WTC11 (cell line): ENCODE measurements around the gene IGFN1. TPM values are rescaled to one million over a fixed set of nuclear protein-coding genes. Genes with fewer than 3 reads are reported as not detected.
A peak's percentile ranks its signal among the peaks of the same experiment; 100 is the strongest.

Experiments used
- ATAC-seq: fragments of 200-7000 bp; cut with Tn5 transposase; 2 replicates; pipeline ENCODE4 v1.10.0; 2021; ENCODE audit warnings: mild to moderate bottlenecking, moderate library complexity
- CTCF ChIA-PET: fragments of 300-600 bp; sonication (Branson Sonifier 250); formaldehyde crosslinking; loops from one replicate; lab custom pipeline; 2021; ENCODE audit warnings: antibody characterized with exemption; lab: Charles Lee
- POLR2A ChIA-PET: fragments of 350-600 bp; sonication (Branson Sonifier 250); formaldehyde crosslinking; loops from one replicate; lab custom pipeline; 2021; ENCODE audit warnings: antibody characterized with exemption; lab: Charles Lee
- DNase-seq: peaks from one replicate; pipeline ENCODE4 v3.0.0; 2021; ENCODE audit warnings: low spot score
- H3K27ac Mint-ChIP-seq: 2 replicates; pipeline ENCODE4 v1.8.0; 2021; ENCODE audit warnings: mixed read lengths
- H3K27me3 Mint-ChIP-seq: 2 replicates; pipeline ENCODE4 v1.8.0; 2021; ENCODE audit warnings: low read depth, mild to moderate bottlenecking, moderate library complexity, mixed read lengths
- H3K36me3 Mint-ChIP-seq: 2 replicates; pipeline ENCODE4 v1.8.0; 2021; ENCODE audit warnings: mixed read lengths
- H3K4me1 Mint-ChIP-seq: 2 replicates; pipeline ENCODE4 v1.8.0; 2022; ENCODE audit warnings: mixed read lengths
- H3K4me3 Mint-ChIP-seq: 2 replicates; pipeline ENCODE4 v1.8.0; 2021; ENCODE audit warnings: mild to moderate bottlenecking, moderate library complexity, mixed read lengths
- H3K9me3 Mint-ChIP-seq: 2 replicates; pipeline ENCODE4 v1.8.0; 2021; ENCODE audit warnings: mixed read lengths
- ATF1 ChIP-seq: sonication (generic); formaldehyde crosslinking; IDR thresholded peaks from 2 replicates; pipeline ENCODE4 v1.8.1; 2023; ENCODE audit warnings: mild to moderate bottlenecking, moderate library complexity, missing genetic modification reagents
- ETV6 ChIP-seq: sonication (generic); formaldehyde crosslinking; IDR thresholded peaks from 2 replicates; pipeline ENCODE4 v1.8.1; 2022; ENCODE audit warnings: mild to moderate bottlenecking, missing genetic modification reagents
- IRF2 ChIP-seq: sonication (generic); formaldehyde crosslinking; IDR thresholded peaks from 2 replicates; pipeline ENCODE4 v1.8.0; 2022; ENCODE audit warnings: low read depth, missing genetic modification reagents, borderline replicate concordance
- RORB ChIP-seq: fragments of 250-450 bp; sonication (Bioruptor Pico); IDR thresholded peaks from 2 replicates; pipeline ENCODE4 v1.9.0; 2021; ENCODE audit warnings: mild to moderate bottlenecking
- SP1 ChIP-seq: sonication (generic); formaldehyde crosslinking; conservative IDR thresholded peaks from 2 replicates; pipeline ENCODE4 v1.8.1; 2022; ENCODE audit warnings: missing genetic modification reagents
- TP53 ChIP-seq: sonication (generic); formaldehyde crosslinking; IDR thresholded peaks from 2 replicates; pipeline ENCODE4 v1.8.1; 2023; ENCODE audit warnings: mild to moderate bottlenecking, missing genetic modification reagents
- ZNF232 ChIP-seq: sonication (generic); formaldehyde crosslinking; IDR thresholded peaks from 2 replicates; pipeline ENCODE4 v1.8.0; 2022; ENCODE audit warnings: mild to moderate bottlenecking, missing genetic modification reagents
- ZNF416 ChIP-seq: fragments of 250-450 bp; sonication (Bioruptor Pico); IDR thresholded peaks from 2 replicates; pipeline ENCODE4 v1.9.0; 2021; ENCODE audit warnings: mild to moderate bottlenecking, inconsistent platforms
- ZNF671 ChIP-seq: fragments of 250-450 bp; sonication (Bioruptor Pico); IDR thresholded peaks from 2 replicates; pipeline ENCODE4 v1.8.0; 2021; ENCODE audit warnings: mild to moderate bottlenecking
- total RNA-seq: library from RNA; stranded (reverse); gene quantifications from 3 replicates; pipeline ENCODE4 v1.2.3, GENCODE V29; 2021
- TF ChIP-seq, protein P1 (sequence below): fragments of 250-450 bp; sonication (Bioruptor Pico); IDR thresholded peaks from 2 replicates; pipeline ENCODE4 v1.9.0; 2021; ENCODE audit warnings: mild to moderate bottlenecking, borderline replicate concordance
- TF ChIP-seq, protein P2 (sequence below): fragments of 200-600 bp; IDR thresholded peaks from 2 replicates; pipeline ENCODE4 v1.8.0; 2022; ENCODE audit warnings: antibody characterized with exemption
- TF ChIP-seq, protein P3 (sequence below): fragments of 250-450 bp; sonication (Bioruptor Pico); IDR thresholded peaks from 2 replicates; pipeline ENCODE4 v2.1.2; 2022; ENCODE audit warnings: mild to moderate bottlenecking, moderate library complexity
- TF ChIP-seq, protein P4 (sequence below): sonication (generic); formaldehyde crosslinking; IDR thresholded peaks from 2 replicates; pipeline ENCODE4 v1.8.0; 2022; ENCODE audit warnings: mild to moderate bottlenecking, missing genetic modification reagents
- TF ChIP-seq, protein P5 (sequence below): sonication (generic); formaldehyde crosslinking; IDR thresholded peaks from 2 replicates; pipeline ENCODE4 v1.8.1; 2023; ENCODE audit warnings: mild to moderate bottlenecking, missing genetic modification reagents
- TF ChIP-seq, protein P6 (sequence below): sonication (generic); formaldehyde crosslinking; IDR thresholded peaks from 2 replicates; pipeline ENCODE4 v1.8.1; 2022; ENCODE audit warnings: missing genetic modification reagents, borderline replicate concordance

IGFN1 gene
- total RNA-seq, 1 experiment from 2014 or later: 0.11 TPM

DNA sequence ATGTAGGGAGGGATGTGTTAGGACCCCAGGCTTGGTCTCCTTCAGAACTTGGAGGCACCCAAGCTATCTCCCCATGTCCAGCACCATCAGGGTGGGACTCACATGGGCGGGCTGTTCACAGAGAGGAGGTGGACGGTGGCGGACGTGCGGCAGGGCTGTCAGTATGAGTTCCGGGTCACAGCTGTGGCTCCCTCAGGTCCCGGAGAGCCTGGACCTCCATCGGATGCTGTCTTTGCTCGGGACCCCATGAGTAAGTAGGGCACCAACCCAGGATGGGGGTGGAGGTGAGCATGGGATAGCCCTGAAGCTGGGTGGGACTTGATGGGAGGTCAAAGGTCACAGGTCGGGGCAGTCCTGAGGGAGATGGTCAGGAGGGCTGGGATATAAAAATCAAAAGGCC lies 27.8 kb downstream of the IGFN1 start:
- Mint-ChIP-seq H3K4me3 (no peak overlapping the region), H3K27me3 (peaks cover 2% of the 10 kb centered on the region), H3K9me3 (no peaks in the 10 kb centered on the region), H3K27ac (no peak overlapping the region), H3K4me1 (peaks cover 8% of the 10 kb centered on the region), H3K36me3 (no peaks in the 10 kb centered on the region)
- TF ChIP-seq RORB (CRISPR knock-in tag) (no peak), ETV6 (CRISPR knock-in tag) (no peak), ZNF232 (no peak), ZNF671 (no peak), IRF2 (no peak), ZNF416 (no peak), TP53 (no peak), SP1 (no peak), ATF1 (CRISPR knock-in tag) (no peak)
- TF ChIP-seq, protein P1, sequence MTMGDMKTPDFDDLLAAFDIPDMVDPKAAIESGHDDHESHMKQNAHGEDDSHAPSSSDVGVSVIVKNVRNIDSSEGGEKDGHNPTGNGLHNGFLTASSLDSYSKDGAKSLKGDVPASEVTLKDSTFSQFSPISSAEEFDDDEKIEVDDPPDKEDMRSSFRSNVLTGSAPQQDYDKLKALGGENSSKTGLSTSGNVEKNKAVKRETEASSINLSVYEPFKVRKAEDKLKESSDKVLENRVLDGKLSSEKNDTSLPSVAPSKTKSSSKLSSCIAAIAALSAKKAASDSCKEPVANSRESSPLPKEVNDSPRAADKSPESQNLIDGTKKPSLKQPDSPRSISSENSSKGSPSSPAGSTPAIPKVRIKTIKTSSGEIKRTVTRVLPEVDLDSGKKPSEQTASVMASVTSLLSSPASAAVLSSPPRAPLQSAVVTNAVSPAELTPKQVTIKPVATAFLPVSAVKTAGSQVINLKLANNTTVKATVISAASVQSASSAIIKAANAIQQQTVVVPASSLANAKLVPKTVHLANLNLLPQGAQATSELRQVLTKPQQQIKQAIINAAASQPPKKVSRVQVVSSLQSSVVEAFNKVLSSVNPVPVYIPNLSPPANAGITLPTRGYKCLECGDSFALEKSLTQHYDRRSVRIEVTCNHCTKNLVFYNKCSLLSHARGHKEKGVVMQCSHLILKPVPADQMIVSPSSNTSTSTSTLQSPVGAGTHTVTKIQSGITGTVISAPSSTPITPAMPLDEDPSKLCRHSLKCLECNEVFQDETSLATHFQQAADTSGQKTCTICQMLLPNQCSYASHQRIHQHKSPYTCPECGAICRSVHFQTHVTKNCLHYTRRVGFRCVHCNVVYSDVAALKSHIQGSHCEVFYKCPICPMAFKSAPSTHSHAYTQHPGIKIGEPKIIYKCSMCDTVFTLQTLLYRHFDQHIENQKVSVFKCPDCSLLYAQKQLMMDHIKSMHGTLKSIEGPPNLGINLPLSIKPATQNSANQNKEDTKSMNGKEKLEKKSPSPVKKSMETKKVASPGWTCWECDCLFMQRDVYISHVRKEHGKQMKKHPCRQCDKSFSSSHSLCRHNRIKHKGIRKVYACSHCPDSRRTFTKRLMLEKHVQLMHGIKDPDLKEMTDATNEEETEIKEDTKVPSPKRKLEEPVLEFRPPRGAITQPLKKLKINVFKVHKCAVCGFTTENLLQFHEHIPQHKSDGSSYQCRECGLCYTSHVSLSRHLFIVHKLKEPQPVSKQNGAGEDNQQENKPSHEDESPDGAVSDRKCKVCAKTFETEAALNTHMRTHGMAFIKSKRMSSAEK (CRISPR knock-in tag): no peak
- TF ChIP-seq, protein P2, sequence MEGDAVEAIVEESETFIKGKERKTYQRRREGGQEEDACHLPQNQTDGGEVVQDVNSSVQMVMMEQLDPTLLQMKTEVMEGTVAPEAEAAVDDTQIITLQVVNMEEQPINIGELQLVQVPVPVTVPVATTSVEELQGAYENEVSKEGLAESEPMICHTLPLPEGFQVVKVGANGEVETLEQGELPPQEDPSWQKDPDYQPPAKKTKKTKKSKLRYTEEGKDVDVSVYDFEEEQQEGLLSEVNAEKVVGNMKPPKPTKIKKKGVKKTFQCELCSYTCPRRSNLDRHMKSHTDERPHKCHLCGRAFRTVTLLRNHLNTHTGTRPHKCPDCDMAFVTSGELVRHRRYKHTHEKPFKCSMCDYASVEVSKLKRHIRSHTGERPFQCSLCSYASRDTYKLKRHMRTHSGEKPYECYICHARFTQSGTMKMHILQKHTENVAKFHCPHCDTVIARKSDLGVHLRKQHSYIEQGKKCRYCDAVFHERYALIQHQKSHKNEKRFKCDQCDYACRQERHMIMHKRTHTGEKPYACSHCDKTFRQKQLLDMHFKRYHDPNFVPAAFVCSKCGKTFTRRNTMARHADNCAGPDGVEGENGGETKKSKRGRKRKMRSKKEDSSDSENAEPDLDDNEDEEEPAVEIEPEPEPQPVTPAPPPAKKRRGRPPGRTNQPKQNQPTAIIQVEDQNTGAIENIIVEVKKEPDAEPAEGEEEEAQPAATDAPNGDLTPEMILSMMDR: no peak
- TF ChIP-seq, protein P3, sequence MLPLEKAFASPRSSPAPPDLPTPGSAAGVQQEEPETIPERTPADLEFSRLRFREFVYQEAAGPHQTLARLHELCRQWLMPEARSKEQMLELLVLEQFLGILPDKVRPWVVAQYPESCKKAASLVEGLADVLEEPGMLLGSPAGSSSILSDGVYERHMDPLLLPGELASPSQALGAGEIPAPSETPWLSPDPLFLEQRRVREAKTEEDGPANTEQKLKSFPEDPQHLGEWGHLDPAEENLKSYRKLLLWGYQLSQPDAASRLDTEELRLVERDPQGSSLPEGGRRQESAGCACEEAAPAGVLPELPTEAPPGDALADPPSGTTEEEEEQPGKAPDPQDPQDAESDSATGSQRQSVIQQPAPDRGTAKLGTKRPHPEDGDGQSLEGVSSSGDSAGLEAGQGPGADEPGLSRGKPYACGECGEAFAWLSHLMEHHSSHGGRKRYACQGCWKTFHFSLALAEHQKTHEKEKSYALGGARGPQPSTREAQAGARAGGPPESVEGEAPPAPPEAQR (CRISPR knock-in tag): no peak
- TF ChIP-seq, protein P4, sequence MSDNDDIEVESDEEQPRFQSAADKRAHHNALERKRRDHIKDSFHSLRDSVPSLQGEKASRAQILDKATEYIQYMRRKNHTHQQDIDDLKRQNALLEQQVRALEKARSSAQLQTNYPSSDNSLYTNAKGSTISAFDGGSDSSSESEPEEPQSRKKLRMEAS (CRISPR knock-in tag): no peak
- TF ChIP-seq, protein P5, sequence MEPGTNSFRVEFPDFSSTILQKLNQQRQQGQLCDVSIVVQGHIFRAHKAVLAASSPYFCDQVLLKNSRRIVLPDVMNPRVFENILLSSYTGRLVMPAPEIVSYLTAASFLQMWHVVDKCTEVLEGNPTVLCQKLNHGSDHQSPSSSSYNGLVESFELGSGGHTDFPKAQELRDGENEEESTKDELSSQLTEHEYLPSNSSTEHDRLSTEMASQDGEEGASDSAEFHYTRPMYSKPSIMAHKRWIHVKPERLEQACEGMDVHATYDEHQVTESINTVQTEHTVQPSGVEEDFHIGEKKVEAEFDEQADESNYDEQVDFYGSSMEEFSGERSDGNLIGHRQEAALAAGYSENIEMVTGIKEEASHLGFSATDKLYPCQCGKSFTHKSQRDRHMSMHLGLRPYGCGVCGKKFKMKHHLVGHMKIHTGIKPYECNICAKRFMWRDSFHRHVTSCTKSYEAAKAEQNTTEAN (CRISPR knock-in tag): no peak
- CTCF ChIA-PET: interaction anchor here (0.6 kb wide), 1 partner anchor 44 kb away, joined by 3 read pairs; no protein-coding TSS in a partner anchor
- POLR2A ChIA-PET: no interaction called here
- DNase-seq: no peak
- ATAC-seq: no peak

DNA sequence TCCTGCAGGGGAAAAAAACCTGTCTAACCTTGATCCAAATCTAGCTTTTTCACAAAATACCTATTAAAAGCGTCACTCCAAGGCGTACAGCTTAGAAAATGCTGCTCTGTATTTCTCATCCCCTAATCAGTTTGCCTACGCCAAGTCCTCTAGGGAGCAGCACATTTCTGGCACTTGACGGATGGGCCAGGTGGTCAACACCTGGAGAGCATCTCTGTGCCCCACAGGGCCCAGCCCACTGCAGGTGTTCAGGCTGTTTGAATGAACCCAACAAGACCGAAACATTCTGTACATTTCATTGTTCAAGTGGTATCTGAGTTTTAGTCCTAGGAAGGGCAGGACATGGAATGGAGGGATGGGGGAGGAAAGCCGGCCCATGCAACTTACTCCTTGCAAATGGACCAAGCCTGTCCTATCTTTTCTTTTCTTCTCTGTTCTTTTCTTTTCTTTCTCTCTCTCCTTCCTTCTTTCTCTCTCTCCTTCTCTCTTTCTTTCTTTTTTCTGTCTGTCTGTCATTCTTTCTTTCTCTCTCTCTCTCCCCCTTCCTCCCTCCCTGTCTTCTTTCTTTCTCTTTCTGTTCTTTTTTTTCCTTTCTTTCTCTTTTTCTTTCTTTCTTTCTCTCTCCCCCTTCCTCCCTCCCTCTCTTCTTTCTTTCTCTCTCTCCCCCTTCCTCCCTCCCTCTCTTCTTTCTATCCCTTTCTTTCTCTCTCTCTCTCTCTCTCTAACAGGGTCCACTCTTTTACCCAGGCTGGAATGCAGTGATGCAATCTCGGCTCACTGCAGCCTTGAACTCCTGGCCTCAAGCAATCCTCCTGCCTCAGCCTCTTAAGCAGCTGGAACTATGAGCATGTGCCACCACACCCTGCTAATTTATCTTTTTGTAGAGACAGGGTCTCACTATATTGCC lies 29.1 kb downstream of the IGFN1 start:
- Mint-ChIP-seq H3K4me1 (peaks cover 8% of the 10 kb centered on the region), H3K36me3 (no peaks in the 10 kb centered on the region)

More for the DNA sequence above, 29.1 kb downstream of the IGFN1 start:
- H3K4me3 Mint-ChIP-seq: no peak overlapping the region
- CTCF ChIA-PET: no interaction called here
- no peak for ATAC-seq
- H3K27ac Mint-ChIP-seq: no peak overlapping the region
- POLR2A ChIA-PET: no interaction called here
- no peak for DNase-seq
- TF ChIP-seq, protein P6, sequence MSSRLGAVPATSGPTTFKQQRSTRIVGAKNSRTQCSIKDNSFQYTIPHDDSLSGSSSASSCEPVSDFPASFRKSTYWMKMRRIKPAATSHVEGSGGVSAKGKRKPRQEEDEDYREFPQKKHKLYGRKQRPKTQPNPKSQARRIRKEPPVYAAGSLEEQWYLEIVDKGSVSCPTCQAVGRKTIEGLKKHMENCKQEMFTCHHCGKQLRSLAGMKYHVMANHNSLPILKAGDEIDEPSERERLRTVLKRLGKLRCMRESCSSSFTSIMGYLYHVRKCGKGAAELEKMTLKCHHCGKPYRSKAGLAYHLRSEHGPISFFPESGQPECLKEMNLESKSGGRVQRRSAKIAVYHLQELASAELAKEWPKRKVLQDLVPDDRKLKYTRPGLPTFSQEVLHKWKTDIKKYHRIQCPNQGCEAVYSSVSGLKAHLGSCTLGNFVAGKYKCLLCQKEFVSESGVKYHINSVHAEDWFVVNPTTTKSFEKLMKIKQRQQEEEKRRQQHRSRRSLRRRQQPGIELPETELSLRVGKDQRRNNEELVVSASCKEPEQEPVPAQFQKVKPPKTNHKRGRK (CRISPR knock-in tag): peak; percentile 23; the same call in 1 of the 2 replicates
- TF ChIP-seq RORB (CRISPR knock-in tag): no peak
- peaks cover 5% of the 10 kb centered on the region for H3K27me3 Mint-ChIP-seq
- no peaks in the 10 kb centered on the region for H3K9me3 Mint-ChIP-seq
